GM23338 (cell line): ENCODE results near the gene ATP10A. TPM values are rescaled to one million over a fixed set of nuclear protein-coding genes. Genes with fewer than 3 reads are reported as not detected.

Experiments used
- ATAC-seq: fragments of 200-7000 bp; cut with Tn5 transposase; 3 replicates; pipeline ENCODE4 v1.9.1; 2020
- DNase-seq: peaks from one replicate; pipeline ENCODE4 v3.0.0-alpha.2; 2015; ENCODE audit warnings: low spot score
- H2AFZ ChIP-seq: fragments of 200-600 bp; sonication (generic); 2 replicates; pipeline ENCODE4 v1.8.0; 2016; ENCODE audit warnings: antibody characterized with exemption, mild to moderate bottlenecking, moderate library complexity
- H3F3A ChIP-seq: fragments of 200-600 bp; sonication (generic); replicated peaks from 2 replicates; pipeline ENCODE4 v1.8.0; 2017; ENCODE audit warnings: antibody characterized with exemption, mixed run types, low read depth
- H3K27ac ChIP-seq: fragments of 200-600 bp; sonication (generic); 2 replicates; pipeline ENCODE4 v1.6.1; 2016; ENCODE audit warnings: low read depth
- H3K27me3 ChIP-seq: fragments of 200-600 bp; sonication (generic); 2 replicates; pipeline ENCODE4 v1.8.0; 2016; ENCODE audit warnings: mild to moderate bottlenecking, mixed run types, moderate library complexity; ENCODE audit not compliant: insufficient read depth
- H3K36me3 ChIP-seq: fragments of 200-600 bp; sonication (generic); 2 replicates; pipeline ENCODE4 v1.8.0; 2016; ENCODE audit warnings: mild to moderate bottlenecking; ENCODE audit not compliant: insufficient read depth
- H3K4me1 ChIP-seq: fragments of 200-600 bp; sonication (generic); 2 replicates; pipeline ENCODE4 v1.8.0; 2016; ENCODE audit warnings: mild to moderate bottlenecking, moderate library complexity; ENCODE audit not compliant: insufficient read depth
- H3K4me2 ChIP-seq: fragments of 200-600 bp; sonication (generic); 2 replicates; pipeline ENCODE4 v1.7.1; 2017; ENCODE audit warnings: mixed run types
- H3K4me3 ChIP-seq: fragments of 200-600 bp; sonication (generic); 2 replicates; pipeline ENCODE4 v1.6.1; 2016; ENCODE audit warnings: mixed run types
- H3K79me2 ChIP-seq: fragments of 200-600 bp; sonication (generic); replicated peaks from 2 replicates; pipeline ENCODE4 v1.8.0; 2017; ENCODE audit warnings: mild to moderate bottlenecking; ENCODE audit not compliant: insufficient read depth
- H3K9me2 ChIP-seq: fragments of 200-600 bp; sonication (generic); 2 replicates; pipeline ENCODE4 v1.8.0; 2017; ENCODE audit not compliant: insufficient read depth
- H4K20me1 ChIP-seq: fragments of 200-600 bp; sonication (generic); replicated peaks from 2 replicates; pipeline ENCODE4 v1.8.0; 2017; ENCODE audit warnings: mild to moderate bottlenecking; ENCODE audit not compliant: insufficient read depth
- H3K27ac Mint-ChIP-seq: 2 replicates; pipeline ENCODE4 v1.8.0; 2020; ENCODE audit warnings: inconsistent platforms, mild to moderate bottlenecking, moderate library complexity, mixed read lengths
- H3K27me3 Mint-ChIP-seq: 3 replicates; pipeline ENCODE4 v1.8.0; 2022; ENCODE audit warnings: low read depth, mild to moderate bottlenecking, moderate library complexity, mixed read lengths, inconsistent platforms; ENCODE audit not compliant: insufficient read depth, poor library complexity
- H3K36me3 Mint-ChIP-seq: 3 replicates; pipeline ENCODE4 v1.8.0; 2021; ENCODE audit warnings: low read depth, mild to moderate bottlenecking, inconsistent platforms, moderate library complexity, mixed read lengths
- H3K4me1 Mint-ChIP-seq: 3 replicates; pipeline ENCODE4 v1.8.0; 2020; ENCODE audit warnings: mild to moderate bottlenecking, inconsistent platforms, mixed read lengths
- H3K4me3 Mint-ChIP-seq: 3 replicates; pipeline ENCODE4 v1.8.0; 2021; ENCODE audit warnings: moderate library complexity, mild to moderate bottlenecking, inconsistent platforms, mixed read lengths
- H3K9me3 Mint-ChIP-seq: 3 replicates; pipeline ENCODE4 v1.8.0; 2020; ENCODE audit warnings: moderate library complexity, mild to moderate bottlenecking, inconsistent platforms, mixed read lengths
- CREB1 ChIP-seq: fragments of 250-450 bp; sonication (Bioruptor Pico); IDR thresholded peaks from 2 replicates; pipeline ENCODE4 v1.5.0; 2020; ENCODE audit warnings: low read depth, mild to moderate bottlenecking, moderate library complexity
- EZH2 ChIP-seq: fragments of 200-600 bp; sonication (generic); IDR thresholded peaks from one replicate; pipeline ENCODE4 v1.8.0; 2017; ENCODE audit warnings: antibody characterized with exemption, mild to moderate bottlenecking, low read depth; ENCODE audit not compliant: unreplicated experiment
- JUNB ChIP-seq: IDR thresholded peaks from one replicate; pipeline ENCODE4 v1.6.1; 2016; ENCODE audit warnings: antibody characterized with exemption; ENCODE audit not compliant: unreplicated experiment
- NANOG ChIP-seq: IDR thresholded peaks from 2 replicates; pipeline ENCODE4 v1.6.1; 2016; ENCODE audit warnings: antibody characterized with exemption, borderline replicate concordance
- POLR2AphosphoS5 ChIP-seq: IDR thresholded peaks from 2 replicates; pipeline ENCODE4 v1.6.1; 2016; ENCODE audit warnings: antibody characterized with exemption, low read depth
- STAT1 ChIP-seq: IDR thresholded peaks from one replicate; pipeline ENCODE4 v1.6.1; 2016; ENCODE audit warnings: antibody characterized with exemption; ENCODE audit not compliant: unreplicated experiment
- ZNF114 ChIP-seq: fragments of 250-450 bp; sonication (Bioruptor Pico); IDR thresholded peaks from 2 replicates; pipeline ENCODE4 v1.5.0; 2020; ENCODE audit warnings: mild to moderate bottlenecking, moderate library complexity
- ZNF331 ChIP-seq: fragments of 250-450 bp; sonication (Bioruptor Pico); IDR thresholded peaks from 2 replicates; pipeline ENCODE4 v1.5.0; 2020; ENCODE audit warnings: low read depth, mild to moderate bottlenecking, moderate library complexity
- polyA plus RNA-seq: library from polyadenylated mRNA; unstranded; fragments of >200 nt; fragmentation: Nextera tagmentation; extraction: Ambion mirVana; gene quantifications from 2 replicates; pipeline ENCODE4 v1.2.1, GENCODE V29; 2016
- total RNA-seq: library from RNA; depleted of rRNA; stranded (reverse); fragments of >200 nt; shearing (Covaris generic); gene quantifications from 2 replicates; pipeline ENCODE4 v1.2.3, GENCODE V29; 2014
- TF ChIP-seq, protein P1 (sequence below): IDR thresholded peaks from one replicate; pipeline ENCODE4 v1.6.1; 2018; ENCODE audit warnings: antibody characterized with exemption; ENCODE audit not compliant: unreplicated experiment
- TF ChIP-seq, protein P2 (sequence below): IDR thresholded peaks from 2 replicates; pipeline ENCODE4 v1.6.1; 2016; ENCODE audit warnings: antibody characterized with exemption
- TF ChIP-seq, protein P3 (sequence below), 2 experiments: fragments of 200-600 bp in 1 of 2; sonication (generic) in 1 of 2; conservative IDR thresholded peaks; 2 replicates each; pipeline versions ENCODE4 v1.5.1 to v1.6.1; 2016 to 2017; ENCODE audit warnings: antibody characterized with exemption in 2 of 2, low read depth in 2 of 2, mild to moderate bottlenecking in 2 of 2, moderate library complexity in 1 of 2
- TF ChIP-seq, protein P4 (sequence below): fragments of 250-450 bp; sonication (Bioruptor Pico); IDR thresholded peaks from 2 replicates; pipeline ENCODE4 v1.5.0; 2020; ENCODE audit warnings: mild to moderate bottlenecking, moderate library complexity

Gene ATP10A
- total and polyA plus RNA-seq, 2 experiments from 2014 or later = 0.36 to 5.6 TPM

DNA sequence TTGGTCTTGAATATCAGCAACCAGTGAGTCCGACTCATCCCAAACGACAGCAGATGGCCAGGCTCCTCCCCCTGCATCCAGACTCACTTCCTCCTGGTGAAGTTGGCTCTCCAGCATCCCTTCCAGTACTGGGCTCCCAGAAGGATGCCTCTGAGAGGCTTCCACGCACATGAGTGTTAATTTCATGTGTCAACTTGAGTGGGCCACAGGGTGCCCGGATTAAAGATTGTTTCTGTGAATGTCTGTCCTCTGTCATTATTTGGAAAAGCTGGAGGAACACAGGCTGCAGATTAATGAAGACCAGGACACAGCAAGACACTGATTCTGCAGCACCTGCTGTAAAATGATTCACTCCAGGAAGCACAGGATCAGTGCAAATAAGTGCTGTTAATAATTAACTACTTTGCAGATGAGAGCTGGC lies 99.8 kb downstream of the ATP10A start (continued):
- TF ChIP-seq, protein P1, sequence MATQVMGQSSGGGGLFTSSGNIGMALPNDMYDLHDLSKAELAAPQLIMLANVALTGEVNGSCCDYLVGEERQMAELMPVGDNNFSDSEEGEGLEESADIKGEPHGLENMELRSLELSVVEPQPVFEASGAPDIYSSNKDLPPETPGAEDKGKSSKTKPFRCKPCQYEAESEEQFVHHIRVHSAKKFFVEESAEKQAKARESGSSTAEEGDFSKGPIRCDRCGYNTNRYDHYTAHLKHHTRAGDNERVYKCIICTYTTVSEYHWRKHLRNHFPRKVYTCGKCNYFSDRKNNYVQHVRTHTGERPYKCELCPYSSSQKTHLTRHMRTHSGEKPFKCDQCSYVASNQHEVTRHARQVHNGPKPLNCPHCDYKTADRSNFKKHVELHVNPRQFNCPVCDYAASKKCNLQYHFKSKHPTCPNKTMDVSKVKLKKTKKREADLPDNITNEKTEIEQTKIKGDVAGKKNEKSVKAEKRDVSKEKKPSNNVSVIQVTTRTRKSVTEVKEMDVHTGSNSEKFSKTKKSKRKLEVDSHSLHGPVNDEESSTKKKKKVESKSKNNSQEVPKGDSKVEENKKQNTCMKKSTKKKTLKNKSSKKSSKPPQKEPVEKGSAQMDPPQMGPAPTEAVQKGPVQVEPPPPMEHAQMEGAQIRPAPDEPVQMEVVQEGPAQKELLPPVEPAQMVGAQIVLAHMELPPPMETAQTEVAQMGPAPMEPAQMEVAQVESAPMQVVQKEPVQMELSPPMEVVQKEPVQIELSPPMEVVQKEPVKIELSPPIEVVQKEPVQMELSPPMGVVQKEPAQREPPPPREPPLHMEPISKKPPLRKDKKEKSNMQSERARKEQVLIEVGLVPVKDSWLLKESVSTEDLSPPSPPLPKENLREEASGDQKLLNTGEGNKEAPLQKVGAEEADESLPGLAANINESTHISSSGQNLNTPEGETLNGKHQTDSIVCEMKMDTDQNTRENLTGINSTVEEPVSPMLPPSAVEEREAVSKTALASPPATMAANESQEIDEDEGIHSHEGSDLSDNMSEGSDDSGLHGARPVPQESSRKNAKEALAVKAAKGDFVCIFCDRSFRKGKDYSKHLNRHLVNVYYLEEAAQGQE = no peak
- TF ChIP-seq EZH2 = no peak
- TF ChIP-seq, protein P2, sequence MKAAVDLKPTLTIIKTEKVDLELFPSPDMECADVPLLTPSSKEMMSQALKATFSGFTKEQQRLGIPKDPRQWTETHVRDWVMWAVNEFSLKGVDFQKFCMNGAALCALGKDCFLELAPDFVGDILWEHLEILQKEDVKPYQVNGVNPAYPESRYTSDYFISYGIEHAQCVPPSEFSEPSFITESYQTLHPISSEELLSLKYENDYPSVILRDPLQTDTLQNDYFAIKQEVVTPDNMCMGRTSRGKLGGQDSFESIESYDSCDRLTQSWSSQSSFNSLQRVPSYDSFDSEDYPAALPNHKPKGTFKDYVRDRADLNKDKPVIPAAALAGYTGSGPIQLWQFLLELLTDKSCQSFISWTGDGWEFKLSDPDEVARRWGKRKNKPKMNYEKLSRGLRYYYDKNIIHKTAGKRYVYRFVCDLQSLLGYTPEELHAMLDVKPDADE = no peak
- TF ChIP-seq ZNF114 (CRISPR knock-in tag) = no peak
- TF ChIP-seq NANOG = no peak

DNA sequence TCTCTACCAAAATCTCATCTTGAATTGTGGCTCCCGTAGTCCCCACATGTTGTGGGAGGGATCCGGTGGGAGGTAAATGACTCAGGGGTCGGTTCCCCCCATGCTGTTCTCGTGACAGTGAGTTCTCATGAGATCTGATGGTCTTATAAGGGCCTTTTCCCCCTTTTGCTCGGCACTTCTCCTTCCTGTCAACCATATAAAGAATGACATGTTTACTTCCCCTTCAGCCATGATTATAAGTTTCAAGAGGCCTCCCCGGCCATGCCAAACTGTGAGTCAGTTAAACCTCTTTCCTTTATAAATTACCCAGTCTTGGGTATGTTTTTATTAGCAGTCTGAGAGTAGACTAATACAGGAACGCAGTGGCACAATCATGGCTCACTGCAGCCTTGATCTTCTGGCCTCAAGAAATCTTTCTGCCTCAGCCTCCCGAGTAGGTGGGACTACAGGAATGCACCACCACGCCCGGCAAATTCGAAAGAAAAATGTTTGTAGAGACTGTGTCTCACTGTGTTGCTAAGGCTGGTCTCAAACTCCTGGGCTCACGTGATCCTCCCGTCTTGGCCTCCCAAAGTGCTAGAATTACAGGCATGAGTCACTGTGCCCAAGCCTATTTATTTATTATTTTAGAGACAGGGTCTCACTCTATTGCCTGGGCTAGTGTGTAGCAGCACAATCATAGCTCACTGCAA lies 101.0 kb downstream of the ATP10A start:
- peaks cover 5% of the 10 kb centered on the region; the same call in 1 of the 3 replicates for H3K4me1 Mint-ChIP-seq
- H3K9me3 Mint-ChIP-seq = 0 out of 3 replicates have a peak, but pooled peaks cover 3% of the 10 kb centered on the region
- Histone ChIP-seq H3K79me2 (no peaks in the 10 kb centered on the region), H3K4me2 (no peak overlapping the region), H3K4me3 (no peak overlapping the region), H3F3A (no peaks in the 10 kb centered on the region), H3K27me3 (no peaks in the 10 kb centered on the region), H4K20me1 (no peaks in the 10 kb centered on the region), H3K27ac (no peak overlapping the region), H2AFZ (no peak overlapping the region), H3K4me1 (no peaks in the 10 kb centered on the region), H3K9me2 (no peaks in the 10 kb centered on the region), H3K36me3 (no peaks in the 10 kb centered on the region)
- DNase-seq (no peak), ATAC-seq (no peak)
- H3K4me3 Mint-ChIP-seq = no peak overlapping the region
- peaks cover 1% of the 10 kb centered on the region for H3K27me3 Mint-ChIP-seq
- 0 out of 3 replicates have a peak, but pooled peaks cover 2% of the 10 kb centered on the region for H3K36me3 Mint-ChIP-seq
- no peak overlapping the region; the same call in 1 of the 2 replicates for H3K27ac Mint-ChIP-seq
- TF ChIP-seq ZNF331 (CRISPR knock-in tag) (no peak), EZH2 (no peak), POLR2AphosphoS5 (no peak), CREB1 (CRISPR knock-in tag) (no peak), JUNB (no peak), NANOG (no peak), ZNF114 (CRISPR knock-in tag) (no peak), STAT1 (no peak)
- TF ChIP-seq, protein P3, sequence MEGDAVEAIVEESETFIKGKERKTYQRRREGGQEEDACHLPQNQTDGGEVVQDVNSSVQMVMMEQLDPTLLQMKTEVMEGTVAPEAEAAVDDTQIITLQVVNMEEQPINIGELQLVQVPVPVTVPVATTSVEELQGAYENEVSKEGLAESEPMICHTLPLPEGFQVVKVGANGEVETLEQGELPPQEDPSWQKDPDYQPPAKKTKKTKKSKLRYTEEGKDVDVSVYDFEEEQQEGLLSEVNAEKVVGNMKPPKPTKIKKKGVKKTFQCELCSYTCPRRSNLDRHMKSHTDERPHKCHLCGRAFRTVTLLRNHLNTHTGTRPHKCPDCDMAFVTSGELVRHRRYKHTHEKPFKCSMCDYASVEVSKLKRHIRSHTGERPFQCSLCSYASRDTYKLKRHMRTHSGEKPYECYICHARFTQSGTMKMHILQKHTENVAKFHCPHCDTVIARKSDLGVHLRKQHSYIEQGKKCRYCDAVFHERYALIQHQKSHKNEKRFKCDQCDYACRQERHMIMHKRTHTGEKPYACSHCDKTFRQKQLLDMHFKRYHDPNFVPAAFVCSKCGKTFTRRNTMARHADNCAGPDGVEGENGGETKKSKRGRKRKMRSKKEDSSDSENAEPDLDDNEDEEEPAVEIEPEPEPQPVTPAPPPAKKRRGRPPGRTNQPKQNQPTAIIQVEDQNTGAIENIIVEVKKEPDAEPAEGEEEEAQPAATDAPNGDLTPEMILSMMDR (conservative IDR thresholded peaks at IDR 0.05; ENCODE audit: low read depth in 2 of 2) = no peak
- TF ChIP-seq, protein P4, sequence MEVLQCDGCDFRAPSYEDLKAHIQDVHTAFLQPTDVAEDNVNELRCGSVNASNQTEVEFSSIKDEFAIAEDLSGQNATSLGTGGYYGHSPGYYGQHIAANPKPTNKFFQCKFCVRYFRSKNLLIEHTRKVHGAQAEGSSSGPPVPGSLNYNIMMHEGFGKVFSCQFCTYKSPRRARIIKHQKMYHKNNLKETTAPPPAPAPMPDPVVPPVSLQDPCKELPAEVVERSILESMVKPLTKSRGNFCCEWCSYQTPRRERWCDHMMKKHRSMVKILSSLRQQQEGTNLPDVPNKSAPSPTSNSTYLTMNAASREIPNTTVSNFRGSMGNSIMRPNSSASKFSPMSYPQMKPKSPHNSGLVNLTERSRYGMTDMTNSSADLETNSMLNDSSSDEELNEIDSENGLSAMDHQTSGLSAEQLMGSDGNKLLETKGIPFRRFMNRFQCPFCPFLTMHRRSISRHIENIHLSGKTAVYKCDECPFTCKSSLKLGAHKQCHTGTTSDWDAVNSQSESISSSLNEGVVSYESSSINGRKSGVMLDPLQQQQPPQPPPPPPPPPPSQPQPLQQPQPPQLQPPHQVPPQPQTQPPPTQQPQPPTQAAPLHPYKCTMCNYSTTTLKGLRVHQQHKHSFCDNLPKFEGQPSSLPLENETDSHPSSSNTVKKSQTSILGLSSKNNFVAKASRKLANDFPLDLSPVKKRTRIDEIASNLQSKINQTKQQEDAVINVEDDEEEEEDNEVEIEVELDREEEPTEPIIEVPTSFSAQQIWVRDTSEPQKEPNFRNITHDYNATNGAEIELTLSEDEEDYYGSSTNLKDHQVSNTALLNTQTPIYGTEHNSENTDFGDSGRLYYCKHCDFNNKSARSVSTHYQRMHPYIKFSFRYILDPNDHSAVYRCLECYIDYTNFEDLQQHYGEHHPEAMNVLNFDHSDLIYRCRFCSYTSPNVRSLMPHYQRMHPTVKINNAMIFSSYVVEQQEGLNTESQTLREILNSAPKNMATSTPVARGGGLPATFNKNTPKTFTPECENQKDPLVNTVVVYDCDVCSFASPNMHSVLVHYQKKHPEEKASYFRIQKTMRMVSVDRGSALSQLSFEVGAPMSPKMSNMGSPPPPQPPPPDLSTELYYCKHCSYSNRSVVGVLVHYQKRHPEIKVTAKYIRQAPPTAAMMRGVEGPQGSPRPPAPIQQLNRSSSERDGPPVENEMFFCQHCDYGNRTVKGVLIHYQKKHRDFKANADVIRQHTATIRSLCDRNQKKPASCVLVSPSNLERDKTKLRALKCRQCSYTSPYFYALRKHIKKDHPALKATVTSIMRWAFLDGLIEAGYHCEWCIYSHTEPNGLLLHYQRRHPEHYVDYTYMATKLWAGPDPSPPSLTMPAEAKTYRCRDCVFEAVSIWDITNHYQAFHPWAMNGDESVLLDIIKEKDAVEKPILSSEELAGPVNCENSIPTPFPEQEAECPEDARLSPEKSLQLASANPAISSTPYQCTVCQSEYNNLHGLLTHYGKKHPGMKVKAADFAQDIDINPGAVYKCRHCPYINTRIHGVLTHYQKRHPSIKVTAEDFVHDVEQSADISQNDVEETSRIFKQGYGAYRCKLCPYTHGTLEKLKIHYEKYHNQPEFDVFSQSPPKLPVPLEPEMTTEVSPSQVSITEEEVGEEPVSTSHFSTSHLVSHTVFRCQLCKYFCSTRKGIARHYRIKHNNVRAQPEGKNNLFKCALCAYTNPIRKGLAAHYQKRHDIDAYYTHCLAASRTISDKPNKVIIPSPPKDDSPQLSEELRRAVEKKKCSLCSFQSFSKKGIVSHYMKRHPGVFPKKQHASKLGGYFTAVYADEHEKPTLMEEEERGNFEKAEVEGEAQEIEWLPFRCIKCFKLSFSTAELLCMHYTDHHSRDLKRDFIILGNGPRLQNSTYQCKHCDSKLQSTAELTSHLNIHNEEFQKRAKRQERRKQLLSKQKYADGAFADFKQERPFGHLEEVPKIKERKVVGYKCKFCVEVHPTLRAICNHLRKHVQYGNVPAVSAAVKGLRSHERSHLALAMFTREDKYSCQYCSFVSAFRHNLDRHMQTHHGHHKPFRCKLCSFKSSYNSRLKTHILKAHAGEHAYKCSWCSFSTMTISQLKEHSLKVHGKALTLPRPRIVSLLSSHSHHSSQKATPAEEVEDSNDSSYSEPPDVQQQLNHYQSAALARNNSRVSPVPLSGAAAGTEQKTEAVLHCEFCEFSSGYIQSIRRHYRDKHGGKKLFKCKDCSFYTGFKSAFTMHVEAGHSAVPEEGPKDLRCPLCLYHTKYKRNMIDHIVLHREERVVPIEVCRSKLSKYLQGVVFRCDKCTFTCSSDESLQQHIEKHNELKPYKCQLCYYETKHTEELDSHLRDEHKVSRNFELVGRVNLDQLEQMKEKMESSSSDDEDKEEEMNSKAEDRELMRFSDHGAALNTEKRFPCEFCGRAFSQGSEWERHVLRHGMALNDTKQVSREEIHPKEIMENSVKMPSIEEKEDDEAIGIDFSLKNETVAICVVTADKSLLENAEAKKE (CRISPR knock-in tag) = no peak
